NT2/D1 (cell line): ENCODE data around the gene SCYL1.

Experiments used
- SUZ12 ChIP-seq: IDR thresholded peaks from 2 replicates; pipeline ENCODE4 v1.6.1; 2011; ENCODE audit not compliant: insufficient read length, insufficient read depth; ENCODE audit errors: extremely low read depth
- YY1 ChIP-seq: IDR thresholded peaks from 2 replicates; pipeline ENCODE4 v1.6.1; 2011; ENCODE audit not compliant: insufficient read length, insufficient read depth
- ZNF274 ChIP-seq: IDR thresholded peaks from 2 replicates; pipeline ENCODE4 v1.6.1; 2011; ENCODE audit warnings: mild to moderate bottlenecking, low read depth, low read length

DNA sequence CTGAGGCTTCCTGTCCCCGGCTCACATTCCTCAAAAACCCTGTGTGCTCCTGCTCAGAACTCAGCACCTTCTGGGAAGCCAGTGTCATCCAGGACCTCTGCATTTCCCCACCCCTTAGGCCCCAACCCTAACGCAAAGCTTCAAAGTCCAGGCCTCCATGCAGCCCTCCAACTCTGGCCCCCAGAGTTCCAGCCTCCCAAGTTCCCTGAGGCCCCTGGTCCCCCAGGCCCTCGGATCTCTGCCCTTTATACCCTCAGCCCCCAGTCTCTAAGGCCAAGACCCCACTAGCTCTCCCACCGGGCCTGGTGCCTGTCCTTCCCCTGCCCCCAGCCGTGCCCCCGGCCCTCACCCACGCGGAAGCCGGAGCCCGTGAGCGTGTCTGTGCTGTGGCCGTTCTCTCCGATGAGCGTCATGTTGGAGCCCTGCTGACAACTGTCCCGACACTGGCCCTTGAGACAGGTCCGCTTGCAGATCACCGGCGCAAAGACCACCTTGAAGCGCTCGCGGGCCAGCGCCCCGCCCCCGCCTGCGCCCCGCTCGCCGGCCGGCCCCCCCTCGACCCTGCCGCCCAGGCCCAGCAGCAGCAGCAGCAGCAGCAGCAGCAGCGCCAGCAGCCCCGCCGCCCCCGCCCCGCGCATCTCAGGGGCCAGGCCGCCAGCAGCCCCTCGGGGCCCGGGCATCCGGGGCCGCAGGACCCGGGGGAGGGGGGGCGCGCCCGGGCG is 32.6 kb downstream of the SCYL1 start:
- TF ChIP-seq SUZ12 (no peak), ZNF274 (no peak), YY1 (no peak)
